Adrenal gland (tissue), 12 donors: Measurements from ENCODE around the gene BUD31. TPM values are rescaled to one million over a fixed set of nuclear protein-coding genes. Genes with fewer than 3 reads are reported as not detected.

ENCODE experiments used
- DNase-seq, 7 donors: peaks; one replicate each; pipeline ENCODE4 v3.0.0-alpha.2; 2019 to 2020
- H3K27ac ChIP-seq, 5 donors: fragments of 200-600 bp; sonication (generic) in 4 of 5; 1 replicate in 3 of 5; 2 replicates in 2 of 5; pipeline versions ENCODE4 v1.5.1 to v1.8.0; 2016 to 2020; ENCODE audit warnings: mild to moderate bottlenecking in 1 of 5
- H3K27me3 ChIP-seq: fragments of 200-600 bp; 2 replicates; pipeline ENCODE4 v1.8.0; 2021
- H3K36me3 ChIP-seq, 2 donors: fragments of 200-600 bp; replicated peaks in 1 of 2; 1 replicate in 1 of 2; 2 replicates in 1 of 2; pipeline versions ENCODE4 v1.5.1 to v1.8.0; 2018 to 2022
- H3K4me1 ChIP-seq, 2 donors: fragments of 200-600 bp; replicated peaks in 1 of 2; 1 replicate in 1 of 2; 2 replicates in 1 of 2; pipeline versions ENCODE4 v1.5.1 to v1.8.0; 2018 to 2021
- H3K4me3 ChIP-seq, 4 donors: fragments of 200-600 bp; sonication (generic) in 3 of 4; one replicate each; pipeline ENCODE4 v1.5.1; 2016 to 2018
- H3K9me3 ChIP-seq, 3 donors: fragments of 200-600 bp; sonication (generic) in 1 of 3; replicated peaks in 1 of 3; 1 replicate in 2 of 3; 2 replicates in 1 of 3; pipeline versions ENCODE4 v1.5.1 to v1.8.0; 2016 to 2021
- CTCF ChIP-seq, 6 experiments: fragments of 450-650 bp in 4 of 6; fragments of 200-600 bp in 2 of 6; sonication (generic) in 1 of 6; IDR thresholded peaks; 1 replicate in 5 of 6; 2 replicates in 1 of 6; pipeline versions ENCODE4 v1.5.1 to v1.8.0; 2016 to 2021; ENCODE audit warnings: antibody characterized with exemption in 6 of 6, mild to moderate bottlenecking in 2 of 6, moderate library complexity in 1 of 6
- POLR2A ChIP-seq, 2 donors: fragments of 450-650 bp; IDR thresholded peaks; one replicate each; pipeline ENCODE4 v1.6.1; 2017; ENCODE audit warnings: antibody characterized with exemption in 2 of 2, mild to moderate bottlenecking in 2 of 2, moderate library complexity in 1 of 2
- WGBS, 4 donors: extraction: QIAGEN DNeasy Blood & Tissue Kit in 2 of 4; methylation state at CpG; one replicate each; pipeline versions ENCODE4 v1.1.5 to v1.1.7; 2013 to 2017; 5-methylcytosine and 5-hydroxymethylcytosine counted together
- intact Hi-C, 2 donors: fragments of 100-400 bp; cut with DNase I; formaldehyde crosslinking; loops; one replicate each; pipeline versions ENCODE4 v1.14.1 to v1.15.0; 2022 to 2023
- polyA plus RNA-seq, 3 donors: library from polyadenylated mRNA; stranded (reverse); fragments of 200-250 nt in 2 of 3; fragments of 350-450 nt in 1 of 3; fragmentation: Illumina TruSeq in 1 of 3; extraction: RNeasy Lipid Tissue Mini Kit (QIAGEN cat#74804) in 1 of 3; gene quantifications; one replicate each; pipeline ENCODE4 v1.2.3, GENCODE V29; 2013 to 2014
- total RNA-seq, 9 donors: library from RNA; depleted of rRNA in 4 of 9; stranded (reverse); fragments of >200 nt in 4 of 9; fragments of 120-200 nt in 1 of 9; fragmentation: NEBNext Ultra II Directional in 1 of 9; extraction: Animal tissue kit (Norgen Biotek cat#: 25700) in 1 of 9; gene quantifications; one replicate each; pipeline versions ENCODE4 v1.1.0 to v1.2.4, GENCODE V29; 2013 to 2023
- donor health status: healthy with polysubstance abuse.
- donor health status: Bipolar disorder and iron deficiency.
- donor health status: DM: yes; HTN: yes; CAD: no.
- donor health status: DM: no; HTN: no; CAD: no.
- donor health status: DM: no; HTN: no; CAD: no.
- donor health status: DM: yes; HTN: yes; CAD: no.

Gene BUD31
- total and polyA plus RNA-seq, 12 donors: 59.0 to 287 (median 86.7) TPM

GRCh38 chr7:99448855-99449254, 40.1 kb downstream of the BUD31 start:
- Histone ChIP-seq H3K9me3 (no peaks in the 10 kb centered on the region), H3K4me1 (no peaks in the 10 kb centered on the region), H3K27me3 (no peaks in the 10 kb centered on the region), H3K27ac (no peak overlapping the region), H3K36me3 (peaks cover 0 to 76% of the 10 kb centered on the region in 2 donors), H3K4me3 (no peak overlapping the region)
- TF ChIP-seq CTCF (IDR thresholded peaks at IDR 0.05) (no peak), POLR2A (IDR thresholded peaks at IDR 0.05) (no peak)
- intact Hi-C loops: no loop called here
- WGBS, 4 donors: 87 to 98% (median 92%) methylated on average over 9 to 10 of the region's 10 CpGs
- no peak for DNase-seq

- no peak overlapping the region for H3K27ac ChIP-seq
- no peak overlapping the region for H3K4me3 ChIP-seq
- H3K9me3 ChIP-seq: no peaks in the 10 kb centered on the region
- H3K4me1 ChIP-seq: no peaks in the 10 kb centered on the region
- intact Hi-C loops: no loop called here
- TF ChIP-seq POLR2A (IDR thresholded peaks at IDR 0.05): no peak
- no peak for TF ChIP-seq CTCF (IDR thresholded peaks at IDR 0.05)
- WGBS, 4 donors: 92 to 96% (median 94%) methylated on average over 5 of the region's 5 CpGs
- H3K36me3 ChIP-seq: peaks cover 0 to 81% of the 10 kb centered on the region in 2 donors
- DNase-seq: no peak
- no peaks in the 10 kb centered on the region for H3K27me3 ChIP-seq
These were observed 40.6 kb downstream of the BUD31 start for GRCh38 chr7:99449326-99449725.

DNA sequence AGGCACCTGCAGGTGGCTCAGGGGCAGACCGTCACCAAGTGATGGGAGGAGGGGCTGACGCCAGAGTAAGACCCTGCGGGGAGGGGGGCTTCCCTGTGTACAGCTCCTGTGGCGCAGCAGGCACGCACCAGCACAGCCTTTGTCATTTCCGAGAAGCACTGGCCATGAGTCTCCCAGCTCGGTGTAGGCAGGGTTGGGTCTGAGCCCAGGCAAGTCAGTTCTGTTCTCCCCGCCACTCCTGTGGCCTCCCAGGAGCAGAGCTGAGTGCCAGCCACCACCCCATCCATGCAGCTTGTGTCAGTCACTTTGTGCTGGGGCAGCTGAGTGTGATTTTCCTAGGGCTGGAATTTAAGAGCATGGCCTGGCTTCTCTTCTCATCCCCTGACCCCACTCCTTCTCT, 43.2 kb downstream of the BUD31 start:
- intact Hi-C loops: no loop called here
- Histone ChIP-seq H3K27ac (no peak overlapping the region), H3K27me3 (no peaks in the 10 kb centered on the region), H3K4me1 (no peaks in the 10 kb centered on the region), H3K9me3 (no peaks in the 10 kb centered on the region), H3K4me3 (no peak overlapping the region), H3K36me3 (peaks cover 0 to 85% of the 10 kb centered on the region in 2 donors)
- TF ChIP-seq POLR2A (IDR thresholded peaks at IDR 0.05): no peak
- 86 to 100% (median 88%) methylated on average over 1 to 8 of the region's 8 CpGs for WGBS, 4 donors
- DNase-seq: no peak

DNA sequence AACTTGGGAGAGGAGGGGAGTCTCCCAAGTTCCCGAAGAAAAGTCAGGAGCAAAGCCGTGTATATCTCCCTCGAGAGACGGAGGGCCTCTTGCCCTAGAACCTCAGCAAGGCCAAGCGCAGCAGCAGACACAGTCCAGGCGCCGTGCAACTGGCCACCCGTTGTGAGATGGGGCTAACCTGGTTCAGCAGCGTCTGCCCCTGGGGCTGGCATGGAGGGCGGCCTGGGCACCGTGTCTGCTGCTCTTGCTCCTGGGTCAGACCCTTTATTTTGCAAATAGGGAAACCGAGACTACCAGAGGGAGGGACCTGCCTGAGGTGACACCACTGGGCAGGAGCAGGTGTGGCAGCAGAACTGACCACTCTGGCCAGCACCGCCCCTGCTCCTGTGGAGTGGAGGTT, 43.8 kb downstream of the BUD31 start:
- TF ChIP-seq POLR2A (IDR thresholded peaks at IDR 0.05) (no peak), CTCF (IDR thresholded peaks at IDR 0.05) (no peak)
- Histone ChIP-seq H3K9me3 (no peaks in the 10 kb centered on the region), H3K4me3 (no peak overlapping the region), H3K27ac (no peak overlapping the region), H3K36me3 (peaks cover 0 to 88% of the 10 kb centered on the region in 2 donors), H3K27me3 (no peaks in the 10 kb centered on the region), H3K4me1 (no peaks in the 10 kb centered on the region)
- DNase-seq: no peak
- intact Hi-C loops: no loop called here
- 84 to 93% (median 88%) methylated on average over 3 to 13 of the region's 13 CpGs for WGBS, 4 donors

- Histone ChIP-seq H3K4me1 (no peaks in the 10 kb centered on the region), H3K9me3 (no peaks in the 10 kb centered on the region), H3K27ac (no peak overlapping the region), H3K36me3 (peaks cover 0 to 88% of the 10 kb centered on the region in 2 donors), H3K4me3 (no peak overlapping the region), H3K27me3 (no peaks in the 10 kb centered on the region)
- 80 to 95% (median 86%) methylated on average over 2 to 11 of the region's 11 CpGs for WGBS, 4 donors
- no peak for DNase-seq
- TF ChIP-seq POLR2A (IDR thresholded peaks at IDR 0.05) (no peak), CTCF (IDR thresholded peaks at IDR 0.05) (no peak)
- intact Hi-C loops: no loop called here
These were observed 44.3 kb downstream of the BUD31 start for GRCh38 chr7:99453105-99453504.
